Dendritic cell treated with granulocyte-macrophage colony-stimulating factor and Interleukin-4, amounts not matched to agents 40 ng/mL and 50 ng/mL, for 4 days (primary cell): ENCODE measurements around the gene OAS2.
A peak's percentile ranks its signal among the peaks of the same experiment; 100 is the strongest.

Experiments used
- H3K27ac Mint-ChIP-seq: one replicate; pipeline ENCODE4 v1.8.0; 2022; ENCODE audit warnings: mild to moderate bottlenecking, mixed read lengths
- H3K27me3 Mint-ChIP-seq: one replicate; pipeline ENCODE4 v1.8.0; 2022; ENCODE audit warnings: mild to moderate bottlenecking, mixed read lengths
- H3K36me3 Mint-ChIP-seq: one replicate; pipeline ENCODE4 v1.8.0; 2022; ENCODE audit warnings: low read depth, mixed read lengths
- H3K4me1 Mint-ChIP-seq: one replicate; pipeline ENCODE4 v1.8.0; 2022; ENCODE audit warnings: low read depth, mixed read lengths
- H3K4me3 Mint-ChIP-seq: one replicate; pipeline ENCODE4 v1.8.0; 2022; ENCODE audit warnings: mild to moderate bottlenecking, moderate library complexity, mixed read lengths
- H3K9me3 Mint-ChIP-seq: one replicate; pipeline ENCODE4 v1.8.0; 2022; ENCODE audit warnings: mixed read lengths
- intact Hi-C: fragments of 100-400 bp; cut with micrococcal nuclease; formaldehyde crosslinking; loops from one replicate; pipeline ENCODE4 v1.15.0; 2022

The OAS2 gene

GRCh38 chr12:112978163-112979040 is at the start of gene OAS2:
Gene OAS2, plus strand, starts transcription at chr12:112978519. Its CDS starts 90 bp downstream, at chr12:112978609.
- intact Hi-C loops: loop anchor here (2.0 to 5.0 kb wide), 2 partner anchors 36 to 72 kb away; partner anchors contain the start of gene OAS1
- Mint-ChIP-seq H3K36me3 (peaks cover 13% of the 10 kb centered on the region), H3K27ac (peak within 1 kb of the TSS; percentile 99), H3K4me1 (peaks cover 66% of the 10 kb centered on the region), H3K4me3 (peak within 1 kb of the TSS; percentile 92), H3K27me3 (no peaks in the 10 kb centered on the region), H3K9me3 (peaks cover 6% of the 10 kb centered on the region)

- Mint-ChIP-seq H3K27ac (no peak overlapping the region), H3K27me3 (peaks cover 2% of the 10 kb centered on the region), H3K9me3 (no peaks in the 10 kb centered on the region), H3K36me3 (peaks cover 11% of the 10 kb centered on the region), H3K4me1 (peaks cover 27% of the 10 kb centered on the region), H3K4me3 (no peak overlapping the region)
- intact Hi-C loops: no loop called here
Measured at GRCh38 chr12:112928978-112929377, 49.3 kb upstream of the OAS2 start.

- intact Hi-C loops: no loop called here
- peaks cover 23% of the 10 kb centered on the region for H3K4me1 Mint-ChIP-seq
- peaks cover 2% of the 10 kb centered on the region for H3K27me3 Mint-ChIP-seq
- no peak overlapping the region for H3K4me3 Mint-ChIP-seq
- no peaks in the 10 kb centered on the region for H3K9me3 Mint-ChIP-seq
- H3K36me3 Mint-ChIP-seq: peaks cover 9% of the 10 kb centered on the region
- no peak overlapping the region for H3K27ac Mint-ChIP-seq
Measured at GRCh38 chr12:112929715-112930114, 48.6 kb upstream of the OAS2 start.

- peaks cover 2% of the 10 kb centered on the region for H3K27me3 Mint-ChIP-seq
- peaks cover 9% of the 10 kb centered on the region for H3K36me3 Mint-ChIP-seq
- H3K4me3 Mint-ChIP-seq: no peak overlapping the region
- intact Hi-C loops: no loop called here
- H3K4me1 Mint-ChIP-seq: peaks cover 17% of the 10 kb centered on the region
- H3K9me3 Mint-ChIP-seq: no peaks in the 10 kb centered on the region
- no peak overlapping the region for H3K27ac Mint-ChIP-seq
Measured at GRCh38 chr12:112930350-112930749, 48.0 kb upstream of the OAS2 start.

- peaks cover 9% of the 10 kb centered on the region for H3K36me3 Mint-ChIP-seq
- H3K27ac Mint-ChIP-seq: peak overlapping the region; percentile 23
- no peaks in the 10 kb centered on the region for H3K9me3 Mint-ChIP-seq
- intact Hi-C loops: no loop called here
- H3K4me1 Mint-ChIP-seq: peaks cover 16% of the 10 kb centered on the region
- H3K4me3 Mint-ChIP-seq: no peak overlapping the region
- H3K27me3 Mint-ChIP-seq: peaks cover 3% of the 10 kb centered on the region
Measured at GRCh38 chr12:112932485-112933128, 45.7 kb upstream of the OAS2 start.

- Mint-ChIP-seq H3K27ac (peak overlapping the region; percentile 23), H3K36me3 (peaks cover 9% of the 10 kb centered on the region), H3K4me3 (no peak overlapping the region), H3K9me3 (no peaks in the 10 kb centered on the region), H3K27me3 (peaks cover 3% of the 10 kb centered on the region), H3K4me1 (peaks cover 22% of the 10 kb centered on the region)
- intact Hi-C loops: no loop called here
Measured at GRCh38 chr12:112933129-112933505, 45.2 kb upstream of the OAS2 start.

- H3K27me3 Mint-ChIP-seq: peaks cover 5% of the 10 kb centered on the region
- no peak overlapping the region for H3K4me3 Mint-ChIP-seq
- H3K27ac Mint-ChIP-seq: no peak overlapping the region
- no peaks in the 10 kb centered on the region for H3K9me3 Mint-ChIP-seq
- H3K4me1 Mint-ChIP-seq: peaks cover 35% of the 10 kb centered on the region
- intact Hi-C loops: no loop called here
- H3K36me3 Mint-ChIP-seq: no peaks in the 10 kb centered on the region
Measured at GRCh38 chr12:112936264-112936663, 42.1 kb upstream of the OAS2 start.

GRCh38 chr12:112936927-112937326 is 41.4 kb upstream of the OAS2 start:
- Mint-ChIP-seq H3K4me3 (no peak overlapping the region), H3K4me1 (peaks cover 35% of the 10 kb centered on the region), H3K36me3 (peaks cover 4% of the 10 kb centered on the region), H3K27me3 (peaks cover 5% of the 10 kb centered on the region), H3K9me3 (no peaks in the 10 kb centered on the region), H3K27ac (peak overlapping the region; percentile 87)
- intact Hi-C loops: no loop called here

- Mint-ChIP-seq H3K27ac (peak within 1 kb of the TSS; percentile 87), H3K9me3 (no peaks in the 10 kb centered on the region), H3K4me1 (peaks cover 28% of the 10 kb centered on the region), H3K4me3 (peak within 1 kb of the TSS; percentile 85), H3K27me3 (peaks cover 4% of the 10 kb centered on the region), H3K36me3 (peaks cover 5% of the 10 kb centered on the region)
- intact Hi-C loops: loop anchor here (1.0 kb wide), 1 partner anchor 31 kb away; no protein-coding TSS in a partner anchor
Measured at GRCh38 chr12:112937741-112938719, 40.3 kb upstream of the OAS2 start, which contains the start of gene OAS3. Gene OAS3, plus strand, starts transcription at chr12:112938474. Its CDS starts 57 bp downstream, at chr12:112938531.

GRCh38 chr12:112938751-112939150 is 39.6 kb upstream of the OAS2 start:
- H3K4me1 Mint-ChIP-seq: peaks cover 26% of the 10 kb centered on the region

GRCh38 chr12:112939761-112940381 is 38.4 kb upstream of the OAS2 start:
- Mint-ChIP-seq H3K4me1 (peaks cover 26% of the 10 kb centered on the region), H3K27ac (no peak overlapping the region), H3K36me3 (peaks cover 14% of the 10 kb centered on the region), H3K9me3 (no peaks in the 10 kb centered on the region), H3K27me3 (peaks cover 4% of the 10 kb centered on the region), H3K4me3 (peak overlapping the region; percentile 44)
- intact Hi-C loops: loop anchor here (5.0 kb wide), 1 partner anchor 37 kb away; the partner anchor contains the start of gene OAS2

More at GRCh38 chr12:112938751-112939150, 39.6 kb upstream of the OAS2 start:
- peaks cover 5% of the 10 kb centered on the region for H3K36me3 Mint-ChIP-seq
- intact Hi-C loops: loop anchor here (1.0 kb wide), 1 partner anchor 31 kb away; no protein-coding TSS in a partner anchor
- peak overlapping the region; percentile 85 for H3K4me3 Mint-ChIP-seq
- H3K27me3 Mint-ChIP-seq: peaks cover 4% of the 10 kb centered on the region
- no peaks in the 10 kb centered on the region for H3K9me3 Mint-ChIP-seq
- H3K27ac Mint-ChIP-seq: peak overlapping the region; percentile 87

- H3K9me3 Mint-ChIP-seq: no peaks in the 10 kb centered on the region
- intact Hi-C loops: loop anchor here (5.0 kb wide), 1 partner anchor 36 kb away; the partner anchor contains the start of gene OAS2
- H3K27me3 Mint-ChIP-seq: peaks cover 4% of the 10 kb centered on the region
- no peak overlapping the region for H3K4me3 Mint-ChIP-seq
- H3K4me1 Mint-ChIP-seq: peaks cover 26% of the 10 kb centered on the region
- H3K36me3 Mint-ChIP-seq: peaks cover 31% of the 10 kb centered on the region
- H3K27ac Mint-ChIP-seq: no peak overlapping the region
Measured at GRCh38 chr12:112941528-112942335, 36.6 kb upstream of the OAS2 start.
